Left cardiac atrium (tissue), 4 donors: Measurements from ENCODE around the gene ARAP2. TPM values are rescaled to one million over a fixed set of nuclear protein-coding genes. Genes with fewer than 3 reads are reported as not detected.
A peak's percentile ranks its signal among the peaks of the same experiment; 100 is the strongest.

Experiments used
- ATAC-seq, 2 donors: fragments of 200-7000 bp; cut with Tn5 transposase; one replicate each; pipeline ENCODE4 v1.9.1; 2020; ENCODE audit warnings: mild to moderate bottlenecking in 2 of 2, moderate library complexity in 2 of 2
- DNase-seq: peaks from one replicate; pipeline ENCODE4 v3.0.0-alpha.2; 2020
- intact Hi-C, 2 donors: fragments of 100-400 bp; cut with DNase I; formaldehyde crosslinking; loops; one replicate each; pipeline versions ENCODE4 v1.14.1 to v1.15.1; 2022 to 2023
- total RNA-seq, 2 donors: library from RNA; stranded (reverse); fragmentation: NEBNext Ultra II Directional; extraction: Animal tissue kit (Norgen Biotek cat#: 25700); gene quantifications; one replicate each; pipeline ENCODE4 v1.2.1, GENCODE V29; 2021
- donor health status: DM: no; HTN: yes; CAD: no.
- donor health status: DM: no; HTN: yes; CAD: no; lungs with severe emphysema.
- donor health status: DM: yes; HTN: yes; CAD: no.
- donor health status: Dilated cardiomyopathy.

ARAP2 gene
- total RNA-seq, 2 donors from 2014 or later: 4.8 to 8.6 TPM

GRCh38 chr4:36264207-36264826, 20.0 kb upstream of the ARAP2 start:
- ATAC-seq (no peak), DNase-seq (no peak)
- intact Hi-C loops: no loop called here

- ATAC-seq (no peak), DNase-seq (no peak)
- intact Hi-C loops: no loop called here
Measured at GRCh38 chr4:36260731-36261130, 16.4 kb upstream of the ARAP2 start.

- ATAC-seq (peak in 1 of 2 donors; percentile 56), DNase-seq (no peak)
- intact Hi-C loops: no loop called here
Measured at GRCh38 chr4:36256398-36256891, 12.1 kb upstream of the ARAP2 start.

- intact Hi-C loops: no loop called here
- ATAC-seq: peak; percentile 43 to 89
- DNase-seq: no peak
Measured at GRCh38 chr4:36255577-36255976, 11.3 kb upstream of the ARAP2 start.

- intact Hi-C loops: no loop called here
- DNase-seq: no peak
- no peak for ATAC-seq
Measured at GRCh38 chr4:36254371-36254770, 10.1 kb upstream of the ARAP2 start.

- no peak for ATAC-seq
- intact Hi-C loops: no loop called here
- no peak for DNase-seq
Measured at GRCh38 chr4:36251983-36252382, 7.7 kb upstream of the ARAP2 start.

GRCh38 chr4:36249610-36250009, 5.3 kb upstream of the ARAP2 start:
- DNase-seq (no peak), ATAC-seq (no peak)
- intact Hi-C loops: no loop called here

- DNase-seq (peak; percentile 75), ATAC-seq (peak; percentile 69 to 82)
- intact Hi-C loops: no loop called here
Measured at GRCh38 chr4:36243355-36244256, 708 bp downstream of the ARAP2 start.

- ATAC-seq: no peak
- intact Hi-C loops: no loop called here
Measured at GRCh38 chr4:36242629-36243354, 1.5 kb downstream of the ARAP2 start.

GRCh38 chr4:36241771-36242170, 2.5 kb downstream of the ARAP2 start:
- DNase-seq (no peak), ATAC-seq (no peak)
- intact Hi-C loops: no loop called here

More at GRCh38 chr4:36242629-36243354, 1.5 kb downstream of the ARAP2 start:
- no peak for DNase-seq

- peak in 1 of 2 donors; percentile 12 for ATAC-seq
- intact Hi-C loops: no loop called here
- no peak for DNase-seq
Measured at GRCh38 chr4:36237366-36238313, 6.7 kb downstream of the ARAP2 start.

- intact Hi-C loops: no loop called here
- no peak for DNase-seq
- ATAC-seq: no peak
Measured at GRCh38 chr4:36236159-36236558, 8.2 kb downstream of the ARAP2 start.

GRCh38 chr4:36235306-36235705, 9.0 kb downstream of the ARAP2 start:
- ATAC-seq: no peak
- intact Hi-C loops: no loop called here
- no peak for DNase-seq

- intact Hi-C loops: no loop called here
- no peak for ATAC-seq
- DNase-seq: no peak
Measured at GRCh38 chr4:36233567-36234266, 10.6 kb downstream of the ARAP2 start.

GRCh38 chr4:36230534-36230933, 13.8 kb downstream of the ARAP2 start:
- DNase-seq (no peak), ATAC-seq (no peak)
- intact Hi-C loops: no loop called here

- ATAC-seq (no peak), DNase-seq (no peak)
- intact Hi-C loops: no loop called here
Measured at GRCh38 chr4:36227913-36228312, 16.4 kb downstream of the ARAP2 start.

GRCh38 chr4:36226430-36227227, 17.7 kb downstream of the ARAP2 start:
- intact Hi-C loops: no loop called here
- ATAC-seq (no peak), DNase-seq (no peak)
